Liver (tissue), 9 donors: ENCODE measurements around the gene MTCH1. TPM values are rescaled to one million over a fixed set of nuclear protein-coding genes. Genes with fewer than 3 reads are reported as not detected.

Experiments
- DNase-seq: peaks from one replicate; pipeline ENCODE4 v3.0.0-alpha.2; 2017; ENCODE audit warnings: low spot score
- H3K27ac ChIP-seq, 2 donors: one replicate each; pipeline ENCODE4 v1.7.0; 2013; ENCODE audit warnings: inconsistent platforms in 2 of 2, low read length in 2 of 2, control low read depth in 1 of 2, low read depth in 1 of 2, mild to moderate bottlenecking in 1 of 2
- H3K27me3 ChIP-seq, 4 donors: one replicate each; pipeline versions ENCODE4 v1.6.1 to v1.7.0; 2013; ENCODE audit warnings: low read length in 3 of 4, inconsistent platforms in 1 of 4, mild to moderate bottlenecking in 1 of 4, moderate library complexity in 1 of 4; ENCODE audit not compliant: control insufficient read depth in 4 of 4, insufficient read depth in 4 of 4
- H3K36me3 ChIP-seq, 4 donors: one replicate each; pipeline versions ENCODE4 v1.6.1 to v1.7.0; 2013; ENCODE audit warnings: low read length in 3 of 4, mild to moderate bottlenecking in 3 of 4, low read depth in 1 of 4, moderate library complexity in 1 of 4; ENCODE audit not compliant: control insufficient read depth in 4 of 4, insufficient read depth in 3 of 4
- H3K4me1 ChIP-seq, 4 donors: one replicate each; pipeline versions ENCODE4 v1.6.1 to v1.7.0; 2013; ENCODE audit warnings: low read length in 3 of 4, mild to moderate bottlenecking in 3 of 4, moderate library complexity in 1 of 4; ENCODE audit not compliant: control insufficient read depth in 4 of 4, insufficient read depth in 4 of 4
- H3K4me3 ChIP-seq, 3 donors: one replicate each; pipeline versions ENCODE4 v1.6.1 to v1.7.0; 2013; ENCODE audit warnings: low read length in 3 of 3, control low read depth in 1 of 3, low read depth in 1 of 3, mild to moderate bottlenecking in 1 of 3
- H3K9ac ChIP-seq, 2 donors: one replicate each; pipeline ENCODE4 v1.7.0; 2013; ENCODE audit warnings: low read length in 2 of 2, mild to moderate bottlenecking in 2 of 2, moderate library complexity in 2 of 2, control low read depth in 1 of 2, low read depth in 1 of 2
- H3K9me3 ChIP-seq, 4 donors: one replicate each; pipeline versions ENCODE4 v1.6.1 to v1.7.0; 2013; ENCODE audit warnings: low read length in 3 of 4; ENCODE audit not compliant: control insufficient read depth in 4 of 4
- EGR1 ChIP-seq, 2 donors: IDR thresholded peaks; 2 replicates each; pipeline ENCODE4 v1.6.1; 2016 to 2018; ENCODE audit warnings: antibody characterized with exemption in 2 of 2, low read depth in 2 of 2
- FOXA1 ChIP-seq: IDR thresholded peaks from 2 replicates; pipeline ENCODE4 v1.6.1; 2016; ENCODE audit warnings: antibody characterized with exemption
- GABPA ChIP-seq, 2 donors: IDR thresholded peaks in 1 of 2; conservative IDR thresholded peaks in 1 of 2; 2 replicates each; pipeline ENCODE4 v1.6.1; 2016; ENCODE audit warnings: antibody characterized with exemption in 2 of 2, mild to moderate bottlenecking in 1 of 2, moderate library complexity in 1 of 2
- HNF4A ChIP-seq, 2 donors: conservative IDR thresholded peaks; 2 replicates each; pipeline ENCODE4 v1.6.1; 2016; ENCODE audit warnings: antibody characterized with exemption in 2 of 2, mild to moderate bottlenecking in 2 of 2
- HNF4G ChIP-seq: IDR thresholded peaks from 2 replicates; pipeline ENCODE4 v1.6.1; 2016; ENCODE audit warnings: antibody characterized with exemption
- JUND ChIP-seq, 2 donors: IDR thresholded peaks; 2 replicates each; pipeline ENCODE4 v1.6.1; 2016; ENCODE audit warnings: antibody characterized with exemption in 2 of 2
- NR2F2 ChIP-seq: IDR thresholded peaks from 2 replicates; pipeline ENCODE4 v1.6.1; 2016; ENCODE audit warnings: antibody characterized with exemption
- RAD21 ChIP-seq, 2 donors: IDR thresholded peaks; 2 replicates each; pipeline ENCODE4 v1.6.1; 2016; ENCODE audit warnings: antibody characterized with exemption in 2 of 2, mild to moderate bottlenecking in 2 of 2
- RXRA ChIP-seq, 2 donors: IDR thresholded peaks; 2 replicates each; pipeline ENCODE4 v1.6.1; 2017 to 2018; ENCODE audit warnings: antibody characterized with exemption in 2 of 2, mild to moderate bottlenecking in 1 of 2
- SP1 ChIP-seq: IDR thresholded peaks from 2 replicates; pipeline ENCODE4 v1.6.1; 2018; ENCODE audit warnings: antibody characterized with exemption, mild to moderate bottlenecking
- TAF1 ChIP-seq: conservative IDR thresholded peaks from 2 replicates; pipeline ENCODE4 v1.6.1; 2016; ENCODE audit warnings: antibody characterized with exemption, mild to moderate bottlenecking
- YY1 ChIP-seq: IDR thresholded peaks from 2 replicates; pipeline ENCODE4 v1.6.1; 2016; ENCODE audit warnings: antibody characterized with exemption, mild to moderate bottlenecking
- WGBS: extraction: QIAGEN DNeasy Blood & Tissue Kit; methylation state at CpG from one replicate; pipeline ENCODE4 v1.1.7; 2013; 5-methylcytosine and 5-hydroxymethylcytosine counted together
- polyA plus RNA-seq, 2 donors: library from polyadenylated mRNA; stranded (reverse) in 1 of 2; unstranded in 1 of 2; fragments of 200-250 nt in 1 of 2; fragments of >200 nt in 1 of 2; fragmentation: Nextera tagmentation in 1 of 2; extraction: Ambion mirVana in 1 of 2; gene quantifications; one replicate each; pipeline versions ENCODE4 v1.2.1 to v1.2.3, GENCODE V29; 2013 to 2015
- total RNA-seq, 2 donors: library from RNA; depleted of rRNA; stranded (reverse); fragments of >200 nt; gene quantifications; one replicate each; pipeline ENCODE4 v1.2.3, GENCODE V29; 2014
- TF ChIP-seq, protein P1 (sequence below): IDR thresholded peaks from 2 replicates; pipeline ENCODE4 v1.6.1; 2016; ENCODE audit warnings: antibody characterized with exemption
- TF ChIP-seq, protein P2 (sequence below): IDR thresholded peaks from 2 replicates; pipeline ENCODE4 v1.6.1; 2016; ENCODE audit warnings: antibody characterized with exemption, mild to moderate bottlenecking
- TF ChIP-seq, protein P3 (sequence below): IDR thresholded peaks from 2 replicates; pipeline ENCODE4 v1.6.1; 2016; ENCODE audit warnings: antibody characterized with exemption
- TF ChIP-seq, protein P4 (sequence below): fragments of 150-350 bp; IDR thresholded peaks from 2 replicates; pipeline ENCODE4 v1.5.1; 2017; ENCODE audit warnings: improper control_type of control experiment, low read depth, low read length; ENCODE audit not compliant: missing input control
- donor health status: healthy.
- donor health status: healthy.
- donor health status: healthy.
- donor health status: healthy.
- donor health status: healthy.

The MTCH1 gene
- total and polyA plus RNA-seq, 4 donors: 61.5 to 79.6 (median 74.1) TPM

DNA sequence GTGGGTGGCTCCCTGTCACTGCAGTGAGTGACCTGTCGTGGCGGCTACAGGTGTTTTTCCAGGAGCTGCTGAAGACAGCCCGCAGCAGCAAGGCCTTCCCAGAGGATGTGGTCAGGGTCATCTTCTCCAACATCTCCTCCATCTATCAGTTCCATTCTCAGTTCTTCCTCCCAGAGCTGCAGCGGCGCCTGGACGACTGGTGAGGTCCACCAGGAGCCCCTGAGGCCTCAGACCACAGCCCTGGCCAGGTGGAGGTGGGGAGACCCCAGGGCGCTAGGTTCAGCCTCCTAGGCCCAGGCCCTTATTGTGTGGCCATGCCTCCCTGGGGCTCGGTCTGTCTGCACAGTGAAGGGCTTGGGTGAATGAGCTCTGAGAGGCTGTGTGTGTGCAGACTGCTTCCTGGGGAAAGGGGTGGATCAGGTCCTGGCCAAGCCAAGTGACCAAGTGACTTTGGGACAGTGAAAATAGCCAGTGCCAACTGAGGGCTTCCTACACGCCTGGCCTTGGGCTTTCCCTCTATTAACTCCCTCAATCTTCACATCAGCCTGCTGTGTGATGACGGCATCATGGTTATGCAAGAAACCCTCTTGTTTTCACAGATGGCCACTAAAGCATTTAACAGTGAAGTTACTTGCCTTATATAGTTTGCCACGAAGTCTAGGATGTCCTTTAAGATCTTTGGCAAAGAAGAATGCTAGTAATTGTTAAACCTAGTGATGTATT is 25.8 kb upstream of the MTCH1 start:
- no peak for DNase-seq
- Histone ChIP-seq H3K36me3 (no peaks in the 10 kb centered on the region), H3K9me3 (no peaks in the 10 kb centered on the region), H3K27ac (no peak overlapping the region), H3K9ac (no peak overlapping the region), H3K27me3 (no peaks in the 10 kb centered on the region), H3K4me3 (no peak overlapping the region), H3K4me1 (no peaks in the 10 kb centered on the region)
- TF ChIP-seq SP1 (no peak), GABPA (IDR thresholded peaks at IDR 0.05 in 1 of 2, conservative IDR thresholded peaks at IDR 0.05 in 1 of 2) (no peak), JUND (IDR thresholded peaks at IDR 0.05) (no peak), RXRA (IDR thresholded peaks at IDR 0.05) (no peak), TAF1 (no peak), NR2F2 (no peak), RAD21 (IDR thresholded peaks at IDR 0.05) (no peak), EGR1 (IDR thresholded peaks at IDR 0.05; ENCODE audit: low read depth in 2 of 2) (no peak), FOXA1 (no peak), HNF4G (no peak), HNF4A (conservative IDR thresholded peaks at IDR 0.05) (no peak), YY1 (no peak)
- TF ChIP-seq, protein P1, sequence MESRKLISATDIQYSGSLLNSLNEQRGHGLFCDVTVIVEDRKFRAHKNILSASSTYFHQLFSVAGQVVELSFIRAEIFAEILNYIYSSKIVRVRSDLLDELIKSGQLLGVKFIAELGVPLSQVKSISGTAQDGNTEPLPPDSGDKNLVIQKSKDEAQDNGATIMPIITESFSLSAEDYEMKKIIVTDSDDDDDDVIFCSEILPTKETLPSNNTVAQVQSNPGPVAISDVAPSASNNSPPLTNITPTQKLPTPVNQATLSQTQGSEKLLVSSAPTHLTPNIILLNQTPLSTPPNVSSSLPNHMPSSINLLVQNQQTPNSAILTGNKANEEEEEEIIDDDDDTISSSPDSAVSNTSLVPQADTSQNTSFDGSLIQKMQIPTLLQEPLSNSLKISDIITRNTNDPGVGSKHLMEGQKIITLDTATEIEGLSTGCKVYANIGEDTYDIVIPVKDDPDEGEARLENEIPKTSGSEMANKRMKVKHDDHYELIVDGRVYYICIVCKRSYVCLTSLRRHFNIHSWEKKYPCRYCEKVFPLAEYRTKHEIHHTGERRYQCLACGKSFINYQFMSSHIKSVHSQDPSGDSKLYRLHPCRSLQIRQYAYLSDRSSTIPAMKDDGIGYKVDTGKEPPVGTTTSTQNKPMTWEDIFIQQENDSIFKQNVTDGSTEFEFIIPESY: no peak
- TF ChIP-seq, protein P2, sequence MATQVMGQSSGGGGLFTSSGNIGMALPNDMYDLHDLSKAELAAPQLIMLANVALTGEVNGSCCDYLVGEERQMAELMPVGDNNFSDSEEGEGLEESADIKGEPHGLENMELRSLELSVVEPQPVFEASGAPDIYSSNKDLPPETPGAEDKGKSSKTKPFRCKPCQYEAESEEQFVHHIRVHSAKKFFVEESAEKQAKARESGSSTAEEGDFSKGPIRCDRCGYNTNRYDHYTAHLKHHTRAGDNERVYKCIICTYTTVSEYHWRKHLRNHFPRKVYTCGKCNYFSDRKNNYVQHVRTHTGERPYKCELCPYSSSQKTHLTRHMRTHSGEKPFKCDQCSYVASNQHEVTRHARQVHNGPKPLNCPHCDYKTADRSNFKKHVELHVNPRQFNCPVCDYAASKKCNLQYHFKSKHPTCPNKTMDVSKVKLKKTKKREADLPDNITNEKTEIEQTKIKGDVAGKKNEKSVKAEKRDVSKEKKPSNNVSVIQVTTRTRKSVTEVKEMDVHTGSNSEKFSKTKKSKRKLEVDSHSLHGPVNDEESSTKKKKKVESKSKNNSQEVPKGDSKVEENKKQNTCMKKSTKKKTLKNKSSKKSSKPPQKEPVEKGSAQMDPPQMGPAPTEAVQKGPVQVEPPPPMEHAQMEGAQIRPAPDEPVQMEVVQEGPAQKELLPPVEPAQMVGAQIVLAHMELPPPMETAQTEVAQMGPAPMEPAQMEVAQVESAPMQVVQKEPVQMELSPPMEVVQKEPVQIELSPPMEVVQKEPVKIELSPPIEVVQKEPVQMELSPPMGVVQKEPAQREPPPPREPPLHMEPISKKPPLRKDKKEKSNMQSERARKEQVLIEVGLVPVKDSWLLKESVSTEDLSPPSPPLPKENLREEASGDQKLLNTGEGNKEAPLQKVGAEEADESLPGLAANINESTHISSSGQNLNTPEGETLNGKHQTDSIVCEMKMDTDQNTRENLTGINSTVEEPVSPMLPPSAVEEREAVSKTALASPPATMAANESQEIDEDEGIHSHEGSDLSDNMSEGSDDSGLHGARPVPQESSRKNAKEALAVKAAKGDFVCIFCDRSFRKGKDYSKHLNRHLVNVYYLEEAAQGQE: no peak
- TF ChIP-seq, protein P3, sequence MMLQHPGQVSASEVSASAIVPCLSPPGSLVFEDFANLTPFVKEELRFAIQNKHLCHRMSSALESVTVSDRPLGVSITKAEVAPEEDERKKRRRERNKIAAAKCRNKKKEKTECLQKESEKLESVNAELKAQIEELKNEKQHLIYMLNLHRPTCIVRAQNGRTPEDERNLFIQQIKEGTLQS: no peak
- TF ChIP-seq, protein P4, sequence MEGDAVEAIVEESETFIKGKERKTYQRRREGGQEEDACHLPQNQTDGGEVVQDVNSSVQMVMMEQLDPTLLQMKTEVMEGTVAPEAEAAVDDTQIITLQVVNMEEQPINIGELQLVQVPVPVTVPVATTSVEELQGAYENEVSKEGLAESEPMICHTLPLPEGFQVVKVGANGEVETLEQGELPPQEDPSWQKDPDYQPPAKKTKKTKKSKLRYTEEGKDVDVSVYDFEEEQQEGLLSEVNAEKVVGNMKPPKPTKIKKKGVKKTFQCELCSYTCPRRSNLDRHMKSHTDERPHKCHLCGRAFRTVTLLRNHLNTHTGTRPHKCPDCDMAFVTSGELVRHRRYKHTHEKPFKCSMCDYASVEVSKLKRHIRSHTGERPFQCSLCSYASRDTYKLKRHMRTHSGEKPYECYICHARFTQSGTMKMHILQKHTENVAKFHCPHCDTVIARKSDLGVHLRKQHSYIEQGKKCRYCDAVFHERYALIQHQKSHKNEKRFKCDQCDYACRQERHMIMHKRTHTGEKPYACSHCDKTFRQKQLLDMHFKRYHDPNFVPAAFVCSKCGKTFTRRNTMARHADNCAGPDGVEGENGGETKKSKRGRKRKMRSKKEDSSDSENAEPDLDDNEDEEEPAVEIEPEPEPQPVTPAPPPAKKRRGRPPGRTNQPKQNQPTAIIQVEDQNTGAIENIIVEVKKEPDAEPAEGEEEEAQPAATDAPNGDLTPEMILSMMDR: no peak
- 84% methylated on average over 11 of the region's 11 CpGs for WGBS
